ENCODE measurements around the gene CABP2. TPM values are rescaled to one million over a fixed set of nuclear protein-coding genes. Genes with fewer than 3 reads are reported as not detected.

CABP2 gene
- total RNA-seq, 1 donor: not detected

DNA sequence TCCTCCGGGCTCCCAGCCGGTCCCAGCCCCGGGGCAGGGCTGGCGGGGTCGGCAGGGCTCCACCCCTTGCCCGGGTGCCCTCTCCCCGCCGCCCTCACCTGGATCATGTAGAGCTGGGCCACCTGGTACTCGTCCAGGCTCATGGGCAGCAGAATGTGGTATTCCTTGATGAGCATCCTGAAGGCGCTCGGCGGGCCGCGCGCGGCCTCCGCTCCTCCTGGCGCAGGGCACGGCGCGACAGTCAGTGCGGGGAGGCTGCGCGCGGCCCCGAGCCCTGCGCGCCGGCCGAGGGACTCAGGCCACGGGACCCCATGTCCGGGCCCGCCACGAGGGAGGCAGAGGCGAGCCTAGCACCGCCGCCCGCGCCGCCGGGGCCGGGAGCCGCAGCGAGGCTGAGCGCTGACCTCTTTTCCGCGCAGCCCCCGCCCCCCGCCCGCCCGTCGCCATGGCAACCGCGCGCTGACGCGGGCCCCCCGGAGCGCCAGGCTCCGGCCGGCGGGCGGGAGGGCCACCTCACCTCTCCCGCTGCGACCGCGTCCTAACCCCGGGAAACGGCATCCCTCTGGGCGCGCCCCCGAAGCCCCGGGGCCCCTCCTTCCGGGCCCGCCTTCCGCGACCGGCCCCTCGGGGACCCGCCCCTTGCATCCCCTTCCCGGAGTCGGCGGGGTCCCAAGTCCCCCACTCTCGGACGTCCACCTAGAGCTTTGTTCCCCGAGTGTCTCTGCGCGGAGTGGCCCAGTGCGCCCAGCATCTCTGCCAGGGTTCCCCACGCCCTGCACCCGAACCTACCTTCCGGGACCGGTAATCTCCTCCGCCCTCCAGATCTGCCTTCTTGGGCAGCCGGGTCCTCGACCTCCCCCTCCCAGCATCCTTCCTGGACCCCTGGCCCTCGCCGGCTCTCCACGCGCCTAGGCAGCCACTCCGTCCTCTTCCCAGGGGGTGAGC lies 19.0 kb downstream of the CABP2 start:
- Histone ChIP-seq H4K20me1 (ENCODE audit: insufficient read depth, low read length) (peaks cover 18% of the 10 kb centered on the region), H2AFZ (ENCODE audit: low read length) (peak overlapping the region; percentile 57), H3K36me3 (ENCODE audit: insufficient read depth, low read length) (peaks cover 8% of the 10 kb centered on the region), H3K27me3 (ENCODE audit: insufficient read depth, low read length) (no peaks in the 10 kb centered on the region), H3K4me1 (ENCODE audit: insufficient read depth, low read length) (peaks cover 21% of the 10 kb centered on the region), H3K9me3 (ENCODE audit: low read depth, low read length) (no peaks in the 10 kb centered on the region), H3K27ac (ENCODE audit: low read depth, low read length) (peak overlapping the region; percentile 48), H3K4me3 (ENCODE audit: insufficient read depth, low read length) (peak overlapping the region; percentile 76), H3K4me2 (ENCODE audit: insufficient read depth, low read length) (peak overlapping the region; percentile 85), H3K79me2 (ENCODE audit: insufficient read depth, low read length) (peaks cover 12% of the 10 kb centered on the region)
- TF ChIP-seq CTCF (IDR thresholded peaks at IDR 0.05; ENCODE audit: extremely low read depth, low read depth, low read length): no peak
- DNase-seq (ENCODE audit: insufficient read length, low spot score, missing footprints): peak; percentile 96

DNA sequence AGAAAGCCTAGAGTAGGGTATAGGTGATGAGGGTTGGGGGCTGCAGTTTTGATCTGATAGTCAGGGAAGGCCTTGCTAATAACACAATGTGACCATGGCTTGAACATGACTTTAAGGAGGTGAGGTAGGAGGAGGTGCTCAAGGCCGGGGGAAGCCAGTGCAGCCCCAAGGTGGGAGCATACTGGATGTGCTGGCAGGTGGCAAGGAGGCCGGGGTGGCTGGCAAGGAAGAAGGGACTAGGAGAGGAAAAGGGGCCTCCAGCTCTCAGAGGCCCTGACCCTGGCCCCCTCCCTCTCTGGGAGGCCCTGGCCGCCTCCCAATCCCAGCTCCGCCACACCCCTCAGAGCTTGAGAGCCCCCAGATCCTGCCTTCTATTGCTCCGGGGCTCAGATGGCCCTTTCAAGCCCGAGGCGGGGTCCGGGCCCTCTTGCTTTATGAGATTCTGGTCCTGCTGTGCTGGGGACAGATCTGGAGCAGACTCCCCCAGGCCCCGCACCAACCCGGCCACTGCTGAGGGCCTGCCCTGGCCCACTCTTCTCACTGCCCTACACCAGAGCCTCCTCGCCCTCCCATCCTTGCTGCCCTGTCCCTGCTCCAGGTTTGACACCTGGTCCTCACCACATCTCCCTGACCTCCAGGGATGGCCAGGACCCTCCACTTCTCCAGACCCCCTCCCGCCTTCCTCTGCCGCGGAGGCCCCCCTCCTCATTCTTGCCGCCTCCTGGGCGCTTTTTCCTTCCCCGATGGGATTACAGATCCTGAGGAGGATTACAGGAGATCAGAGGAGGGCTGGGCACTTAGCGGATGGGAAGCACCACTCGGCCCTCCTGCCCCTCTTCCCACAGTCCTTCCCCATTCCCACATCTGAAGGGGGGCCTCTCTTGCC lies 19.9 kb downstream of the CABP2 start:
- Histone ChIP-seq H2AFZ (ENCODE audit: low read length) (no peak overlapping the region), H3K4me2 (ENCODE audit: insufficient read depth, low read length) (peak overlapping the region; percentile 85), H3K79me2 (ENCODE audit: insufficient read depth, low read length) (peaks cover 12% of the 10 kb centered on the region), H3K9me3 (ENCODE audit: low read depth, low read length) (no peaks in the 10 kb centered on the region), H3K36me3 (ENCODE audit: insufficient read depth, low read length) (peaks cover 8% of the 10 kb centered on the region), H4K20me1 (ENCODE audit: insufficient read depth, low read length) (peaks cover 18% of the 10 kb centered on the region), H3K4me1 (ENCODE audit: insufficient read depth, low read length) (peaks cover 17% of the 10 kb centered on the region), H3K4me3 (ENCODE audit: insufficient read depth, low read length) (peak overlapping the region; percentile 76), H3K27ac (ENCODE audit: low read depth, low read length) (no peak overlapping the region), H3K27me3 (ENCODE audit: insufficient read depth, low read length) (no peaks in the 10 kb centered on the region)
- TF ChIP-seq CTCF (IDR thresholded peaks at IDR 0.05; ENCODE audit: extremely low read depth, low read depth, low read length): no peak
- DNase-seq (ENCODE audit: insufficient read length, low spot score, missing footprints): peak; percentile 75

- Histone ChIP-seq H2AFZ (ENCODE audit: low read length) (no peak overlapping the region), H4K20me1 (ENCODE audit: insufficient read depth, low read length) (peaks cover 16% of the 10 kb centered on the region), H3K27ac (ENCODE audit: low read depth, low read length) (no peak overlapping the region), H3K27me3 (ENCODE audit: insufficient read depth, low read length) (no peaks in the 10 kb centered on the region), H3K4me1 (ENCODE audit: insufficient read depth, low read length) (peaks cover 12% of the 10 kb centered on the region), H3K79me2 (ENCODE audit: insufficient read depth, low read length) (peaks cover 8% of the 10 kb centered on the region), H3K36me3 (ENCODE audit: insufficient read depth, low read length) (peaks cover 8% of the 10 kb centered on the region), H3K9me3 (ENCODE audit: low read depth, low read length) (no peaks in the 10 kb centered on the region), H3K4me3 (ENCODE audit: insufficient read depth, low read length) (no peak overlapping the region), H3K4me2 (ENCODE audit: insufficient read depth, low read length) (no peak overlapping the region)
- no peak for TF ChIP-seq CTCF (IDR thresholded peaks at IDR 0.05; ENCODE audit: extremely low read depth, low read depth, low read length)
- DNase-seq (ENCODE audit: insufficient read length, low spot score, missing footprints): peak; percentile 66
These were observed 20.8 kb downstream of the CABP2 start for GRCh38 chr11:67502328-67502979.
